Motor neuron (in vitro differentiated cells): Measurements from ENCODE around the gene TMEM132D. TPM values are rescaled to one million over a fixed set of nuclear protein-coding genes. Genes with fewer than 3 reads are reported as not detected.

Experiments used
- ATAC-seq, 8 experiments: fragments of 200-7000 bp; cut with Tn5 transposase; replicated peaks in 6 of 8; 2 replicates each; pipeline ENCODE4 v1.8.0; 2021; ENCODE audit warnings: mild to moderate bottlenecking in 8 of 8, moderate library complexity in 8 of 8
- H3K27ac ChIP-seq, 2 donors: fragments of 250-450 bp; sonication (Bioruptor Pico); 2 replicates each; pipeline ENCODE4 v1.9.0; 2021; ENCODE audit warnings: antibody characterized with exemption in 2 of 2, mild to moderate bottlenecking in 2 of 2, moderate library complexity in 1 of 2
- H3K4me1 ChIP-seq, 2 donors: fragments of 250-450 bp; sonication (Bioruptor Pico); replicated peaks in 1 of 2; 2 replicates each; pipeline ENCODE4 v1.6.1; 2021; ENCODE audit warnings: antibody characterized with exemption in 2 of 2, mild to moderate bottlenecking in 2 of 2, moderate library complexity in 1 of 2
- H3K4me3 ChIP-seq, 5 donors: fragments of 250-450 bp; sonication (Bioruptor Pico); 2 replicates each; pipeline ENCODE4 v1.9.0; 2021; ENCODE audit warnings: antibody characterized with exemption in 5 of 5, mild to moderate bottlenecking in 5 of 5, moderate library complexity in 4 of 5
- WGBS, 10 experiments: fragments of 450-650 bp; shearing (Covaris generic); methylation state at CpG; one replicate each; pipeline ENCODE4 v1.0.0; 2022; 5-methylcytosine and 5-hydroxymethylcytosine counted together
- in situ Hi-C, 9 experiments: fragments of 400-800 bp; cut with MboI; loops; one replicate each; pipeline ENCODE4 v1.15.0; 2021; ENCODE audit warnings: low sequenced_read_pairs in 9 of 9, low pct_unique_long_range_greater_than_20kb in 2 of 9; ENCODE audit not compliant: unreplicated experiment in 9 of 9
- total RNA-seq, 8 experiments: library from RNA; unstranded; fragments of 300-600 nt; gene quantifications; 2 replicates each; pipeline versions ENCODE4 v1.2.3 to v1.2.4, GENCODE V29; 2022

The TMEM132D gene
- total RNA-seq, 8 experiments from 2014 or later, result 0.17 to 5.7 (median 1.5) TPM; not detected in 1

- Histone ChIP-seq H3K27ac (no peak overlapping the region), H3K4me1 (no peaks in the 10 kb centered on the region), H3K4me3 (no peak overlapping the region)
- WGBS, 10 experiments, result 48 to 60% methylated on average over 1 to 2 of the region's 17 CpGs; no CpG with 5 or more reads in 8 of the 10 experiments
- in situ Hi-C loops, result no loop called here
- no peak for ATAC-seq
These were observed 566.4 kb downstream of the TMEM132D start for GRCh38 chr12:129337413-129337812.

DNA sequence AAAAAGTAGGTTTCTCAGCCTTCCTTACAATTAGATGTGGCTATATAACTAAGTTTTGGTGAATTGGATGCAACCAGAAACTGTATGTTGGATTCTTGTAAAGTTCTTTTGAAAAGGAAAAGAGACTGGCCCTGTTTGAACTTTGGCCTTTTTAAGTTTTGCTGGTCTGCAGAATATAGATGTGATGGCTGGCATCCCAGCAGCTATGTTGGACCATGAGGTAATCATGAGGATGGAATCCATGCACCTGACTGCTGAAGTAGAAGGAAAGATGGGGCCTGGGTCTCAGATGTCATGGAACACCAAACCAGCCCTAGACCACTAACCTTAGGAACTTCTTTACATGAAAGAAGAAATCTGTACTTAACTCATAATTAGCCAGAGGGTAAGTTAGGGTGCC is 568.1 kb downstream of the TMEM132D start:
- in situ Hi-C loops, result no loop called here
- H3K4me3 ChIP-seq, result no peak overlapping the region
- no peak overlapping the region for H3K27ac ChIP-seq
- no peak for ATAC-seq
- H3K4me1 ChIP-seq, result no peaks in the 10 kb centered on the region

GRCh38 chr12:129332286-129332685 is 571.5 kb downstream of the TMEM132D start:
- Histone ChIP-seq H3K4me1 (no peaks in the 10 kb centered on the region), H3K27ac (no peak overlapping the region), H3K4me3 (no peak overlapping the region)
- in situ Hi-C loops, result no loop called here
- no peak for ATAC-seq
- WGBS, 10 experiments, result 0 to 94% (median 24%) methylated on average over 2 of the region's 2 CpGs; no CpG with 5 or more reads in 1 of the 10 experiments

- 7 to 82% (median 17%) methylated on average over 1 to 7 of the region's 7 CpGs; no CpG with 5 or more reads in 1 of the 10 experiments for WGBS, 10 experiments
- H3K4me3 ChIP-seq, result no peak overlapping the region
- in situ Hi-C loops, result no loop called here
- H3K27ac ChIP-seq, result no peak overlapping the region
- ATAC-seq, result no peak
- H3K4me1 ChIP-seq, result no peaks in the 10 kb centered on the region
These were observed 572.3 kb downstream of the TMEM132D start for GRCh38 chr12:129331356-129332085.

DNA sequence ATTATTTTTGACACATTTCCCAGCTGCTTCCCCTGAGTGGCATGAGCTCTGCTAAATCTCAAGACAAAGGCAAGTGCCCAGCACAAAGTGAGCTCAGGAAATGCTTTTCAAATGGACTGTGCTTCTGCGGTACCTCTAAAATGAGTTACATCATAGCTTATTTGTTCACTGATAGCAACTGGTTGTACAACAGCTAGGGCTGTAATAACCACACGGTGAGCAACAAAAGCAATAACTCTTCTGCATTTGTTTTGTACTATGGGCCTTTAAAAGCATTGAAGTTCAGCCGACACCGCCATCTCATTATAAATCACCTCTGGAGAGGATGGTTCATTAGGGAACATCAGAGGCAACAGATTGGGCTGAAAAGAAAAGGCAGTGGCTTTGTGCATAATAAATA is 575.6 kb downstream of the TMEM132D start:
- H3K4me3 ChIP-seq, result no peak overlapping the region
- in situ Hi-C loops, result no loop called here
- ATAC-seq, result peak in 2 of 8 experiments; percentile 64 to 92
- 2 to 88% (median 33%) methylated on average over 2 to 4 of the region's 4 CpGs; no CpG with 5 or more reads in 1 of the 10 experiments for WGBS, 10 experiments
- no peaks in the 10 kb centered on the region for H3K4me1 ChIP-seq
- H3K27ac ChIP-seq, result no peak overlapping the region

DNA sequence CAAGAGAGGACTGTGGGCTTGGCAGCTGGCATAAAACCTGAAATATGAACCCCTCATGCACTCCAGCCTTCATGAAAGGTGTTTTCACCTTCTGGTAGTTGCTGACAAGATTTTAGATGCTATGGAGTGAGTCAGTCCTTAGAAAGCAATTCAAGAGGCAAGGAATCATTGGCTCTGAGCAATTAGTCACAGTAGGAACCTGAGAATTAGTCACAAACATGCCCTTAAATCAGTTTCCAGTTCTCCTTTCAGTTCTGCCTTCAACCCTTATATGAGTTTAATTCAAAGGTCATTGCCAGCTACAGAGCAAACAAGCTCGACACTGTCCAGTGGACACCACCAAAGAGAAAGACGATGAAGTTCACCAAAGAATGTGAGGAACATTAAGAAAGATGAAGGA is 578.3 kb downstream of the TMEM132D start:
- no peak overlapping the region for H3K4me3 ChIP-seq
- H3K27ac ChIP-seq, result no peak overlapping the region
- 17 to 94% (median 29%) methylated on average over 1 to 2 of the region's 2 CpGs; no CpG with 5 or more reads in 3 of the 10 experiments for WGBS, 10 experiments
- ATAC-seq, result no peak
- in situ Hi-C loops, result no loop called here
- H3K4me1 ChIP-seq, result no peaks in the 10 kb centered on the region

DNA sequence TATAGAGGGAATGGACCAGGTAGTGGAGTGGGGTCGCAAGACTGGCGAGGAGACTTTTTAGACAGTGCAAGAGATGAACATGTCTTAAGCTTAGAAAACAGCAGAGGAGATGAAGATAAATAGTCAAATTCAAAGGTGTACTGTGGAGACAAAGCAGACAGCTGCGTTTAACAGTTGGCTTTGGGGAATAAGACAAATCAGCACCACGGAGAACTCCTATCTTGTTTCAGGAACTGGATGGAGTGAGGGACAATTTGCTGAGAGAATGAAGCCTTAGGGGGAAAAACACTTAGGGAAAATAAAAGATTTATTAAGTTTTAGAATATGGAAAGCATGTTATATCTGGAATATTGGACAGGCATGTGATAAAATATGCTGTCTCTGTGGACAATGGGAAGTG is 591.8 kb downstream of the TMEM132D start:
- in situ Hi-C loops, result no loop called here
- no peak for ATAC-seq
- whole genome bisulfite sequencing, 10 experiments, result 10 to 100% (median 49%) methylated on average over 2 to 4 of the region's 4 CpGs; no CpG with 5 or more reads in 2 of the 10 experiments
- Histone ChIP-seq H3K27ac (no peak overlapping the region), H3K4me3 (no peak overlapping the region), H3K4me1 (no peaks in the 10 kb centered on the region)

- H3K4me1 ChIP-seq, result no peaks in the 10 kb centered on the region
- peak in 1 of 8 experiments; percentile 75 for ATAC-seq
- H3K27ac ChIP-seq, result no peak overlapping the region
- WGBS, 10 experiments, result 20 to 83% (median 68%) methylated on average over 1 to 2 of the region's 2 CpGs; no CpG with 5 or more reads in 4 of the 10 experiments
- H3K4me3 ChIP-seq, result no peak overlapping the region
- in situ Hi-C loops, result no loop called here
These were observed 593.5 kb downstream of the TMEM132D start for GRCh38 chr12:129310346-129310745.

DNA sequence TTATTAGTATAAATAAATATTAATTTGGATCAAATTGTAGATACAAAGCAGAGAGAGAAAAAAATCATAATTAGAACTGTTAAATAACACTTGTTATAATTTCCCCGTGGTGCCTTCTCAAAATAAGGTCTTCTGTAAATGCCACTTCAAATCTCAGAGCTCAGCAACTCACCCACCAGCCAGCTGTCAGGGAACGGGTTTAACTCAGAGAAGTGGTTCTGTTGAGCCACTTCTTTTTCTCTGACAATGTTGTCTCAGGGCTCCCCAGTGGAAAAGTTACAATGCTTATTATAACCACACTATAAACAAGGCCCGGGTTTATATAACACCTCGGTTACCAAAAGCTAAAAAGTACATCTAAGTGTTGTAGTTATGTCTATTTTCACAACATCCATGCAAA is 598.0 kb downstream of the TMEM132D start:
- 6 to 83% (median 24%) methylated on average over 1 to 4 of the region's 4 CpGs; no CpG with 5 or more reads in 1 of the 10 experiments for WGBS, 10 experiments
- in situ Hi-C loops, result no loop called here
- no peak for ATAC-seq
- Histone ChIP-seq H3K4me1 (no peaks in the 10 kb centered on the region), H3K4me3 (no peak overlapping the region), H3K27ac (no peak overlapping the region)

DNA sequence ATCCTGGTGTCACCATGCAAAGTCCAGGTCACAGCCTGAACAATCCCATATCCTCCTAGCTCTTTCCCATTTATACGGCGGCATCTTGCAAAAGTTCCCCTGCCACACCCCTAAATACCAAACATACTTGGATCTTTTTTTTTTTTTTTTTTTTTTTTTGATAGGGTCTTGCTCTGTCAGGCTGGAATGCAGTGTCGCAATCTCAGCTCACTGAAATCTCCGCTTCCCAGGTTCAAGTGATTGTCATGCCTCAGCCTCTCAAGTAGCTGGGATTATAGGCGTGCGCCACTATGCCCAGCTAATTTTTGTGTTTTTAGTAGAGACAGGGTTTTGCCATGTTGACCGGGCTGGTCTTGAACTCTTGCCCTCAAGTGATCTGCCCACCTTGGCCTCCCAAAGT is 599.3 kb downstream of the TMEM132D start:
- ATAC-seq, result no peak
- in situ Hi-C loops, result no loop called here

GRCh38 chr12:129300011-129300410 is 603.8 kb downstream of the TMEM132D start:
- no peak overlapping the region for H3K27ac ChIP-seq
- whole genome bisulfite sequencing, 10 experiments, result 21 to 95% (median 58%) methylated on average over 1 to 8 of the region's 8 CpGs; no CpG with 5 or more reads in 2 of the 10 experiments
- ATAC-seq, result no peak
- H3K4me1 ChIP-seq, result no peaks in the 10 kb centered on the region
- H3K4me3 ChIP-seq, result no peak overlapping the region
- in situ Hi-C loops, result no loop called here

More for the DNA sequence above, 599.3 kb downstream of the TMEM132D start:
- WGBS, 10 experiments, result 33 to 95% (median 81%) methylated on average over 1 to 7 of the region's 7 CpGs; no CpG with 5 or more reads in 4 of the 10 experiments
- Histone ChIP-seq H3K4me3 (no peak overlapping the region), H3K27ac (no peak overlapping the region), H3K4me1 (no peaks in the 10 kb centered on the region)

GRCh38 chr12:129298921-129299320 is 604.9 kb downstream of the TMEM132D start:
- H3K4me3 ChIP-seq, result no peak overlapping the region
- 0 to 100% (median 40%) methylated on average over 1 to 5 of the region's 5 CpGs; no CpG with 5 or more reads in 2 of the 10 experiments for WGBS, 10 experiments
- in situ Hi-C loops, result no loop called here
- H3K27ac ChIP-seq, result no peak overlapping the region
- ATAC-seq, result no peak
- H3K4me1 ChIP-seq, result no peaks in the 10 kb centered on the region

GRCh38 chr12:129296671-129297070 is 607.2 kb downstream of the TMEM132D start:
- in situ Hi-C loops, result no loop called here
- no peak overlapping the region for H3K27ac ChIP-seq
- H3K4me3 ChIP-seq, result no peak overlapping the region
- peak in 2 of 8 experiments; percentile 35 to 53 for ATAC-seq
- no peaks in the 10 kb centered on the region for H3K4me1 ChIP-seq

DNA sequence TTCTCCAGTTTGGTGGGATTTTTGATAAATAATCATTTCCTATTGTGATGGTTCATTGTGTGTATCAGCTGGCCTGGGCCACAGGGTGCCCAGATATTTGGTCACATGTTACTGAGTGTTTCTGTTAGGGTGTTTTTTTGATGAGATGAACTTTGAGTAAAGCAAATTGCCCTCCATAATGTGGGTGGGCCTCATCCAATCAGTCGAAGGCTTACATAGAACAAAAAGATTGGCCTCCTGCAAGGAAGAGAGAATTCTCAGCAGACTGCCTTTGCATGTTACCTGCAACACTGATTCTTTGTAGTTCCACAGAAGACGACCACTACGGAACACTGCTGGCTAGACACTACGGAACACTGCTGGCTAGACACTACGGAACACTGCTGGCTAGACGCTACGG is 609.0 kb downstream of the TMEM132D start:
- in situ Hi-C loops, result no loop called here
- 24 to 97% (median 66%) methylated on average over 1 to 7 of the region's 7 CpGs; no CpG with 5 or more reads in 2 of the 10 experiments for WGBS, 10 experiments
- no peak for ATAC-seq
- H3K4me1 ChIP-seq, result no peaks in the 10 kb centered on the region
- H3K27ac ChIP-seq, result no peak overlapping the region
- H3K4me3 ChIP-seq, result no peak overlapping the region
